ENCODE results near the gene ABHD17A. TPM values are rescaled to one million over a fixed set of nuclear protein-coding genes. Genes with fewer than 3 reads are reported as not detected.

Gene ABHD17A
- total and polyA plus RNA-seq, 9 donors, result 55.7 to 73.5 (median 59.0) TPM

DNA sequence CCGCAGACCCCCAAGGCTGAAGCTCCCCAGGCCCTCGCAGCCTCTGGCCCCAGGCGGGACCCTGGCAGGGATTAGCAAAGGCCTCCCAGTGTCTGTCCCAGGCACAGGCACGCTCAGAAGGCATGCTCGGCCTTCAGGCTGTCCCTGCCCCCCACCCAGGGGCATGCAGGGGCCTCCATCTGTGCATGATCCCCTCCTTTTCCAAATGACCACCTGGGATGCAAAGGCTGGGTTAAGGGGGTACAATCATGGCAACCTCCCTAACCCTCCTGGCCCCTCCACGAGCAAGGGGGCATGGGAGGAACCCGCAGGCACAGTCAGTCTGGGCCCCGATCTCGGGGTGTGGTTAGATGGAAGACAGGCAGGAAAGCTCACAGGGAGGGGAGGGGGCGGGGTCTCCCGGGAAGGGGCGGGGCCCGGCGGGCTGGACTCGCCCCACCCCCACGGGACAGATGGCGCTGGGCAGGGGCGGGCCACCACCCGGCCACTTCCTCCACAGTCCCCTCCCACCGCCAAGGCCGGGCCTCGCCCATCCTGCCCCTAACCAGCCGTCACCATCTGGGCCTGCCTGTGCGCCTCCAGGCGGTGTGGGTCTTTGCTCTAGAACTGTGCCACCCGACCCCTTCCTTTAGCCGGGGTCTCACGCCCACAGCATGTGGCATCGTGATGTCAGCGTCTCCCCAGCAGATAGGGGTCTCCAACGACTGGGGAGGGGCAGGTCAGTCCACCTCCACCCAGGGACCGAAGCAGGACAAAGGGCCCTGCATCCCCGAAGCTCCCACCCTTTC lies 30.1 kb downstream of the ABHD17A start:
- Histone ChIP-seq H3K4me3 (ENCODE audit: low read length) (peak overlapping the region; percentile 54), H3K4me1 (ENCODE audit: control insufficient read depth, insufficient read depth, low read length) (peaks cover 81% of the 10 kb centered on the region), H3K36me3 (ENCODE audit: control insufficient read depth, insufficient read depth, low read length) (peaks cover 2% of the 10 kb centered on the region), H3K9me3 (replicated peaks; ENCODE audit: control insufficient read depth, low read depth, low read length) (no peaks in the 10 kb centered on the region), H3K27me3 (ENCODE audit: control insufficient read depth, insufficient read depth, low read length) (no peaks in the 10 kb centered on the region), H3K27ac (ENCODE audit: low read length) (peak overlapping the region; percentile 95)
- 27% methylated on average over 25 of the region's 33 CpGs for WGBS (ENCODE audit: insufficient coverage)
- DNase-seq, result peak; percentile 90

- peaks cover 75% of the 10 kb centered on the region for H3K4me1 ChIP-seq (ENCODE audit: control insufficient read depth, insufficient read depth, low read length)
- peaks cover 2% of the 10 kb centered on the region for H3K36me3 ChIP-seq (ENCODE audit: control insufficient read depth, insufficient read depth, low read length)
- peak overlapping the region; percentile 85 for H3K27ac ChIP-seq (ENCODE audit: low read length)
- DNase-seq, result peak; percentile 57
- H3K9me3 ChIP-seq (replicated peaks; ENCODE audit: control insufficient read depth, low read depth, low read length), result no peaks in the 10 kb centered on the region
- H3K4me3 ChIP-seq (ENCODE audit: low read length), result peak overlapping the region; percentile 24
- no peaks in the 10 kb centered on the region for H3K27me3 ChIP-seq (ENCODE audit: control insufficient read depth, insufficient read depth, low read length)
- WGBS (ENCODE audit: insufficient coverage), result 79% methylated on average over 30 of the region's 37 CpGs
Measured at GRCh38 chr19:1854542-1855039, 30.7 kb downstream of the ABHD17A start.

DNA sequence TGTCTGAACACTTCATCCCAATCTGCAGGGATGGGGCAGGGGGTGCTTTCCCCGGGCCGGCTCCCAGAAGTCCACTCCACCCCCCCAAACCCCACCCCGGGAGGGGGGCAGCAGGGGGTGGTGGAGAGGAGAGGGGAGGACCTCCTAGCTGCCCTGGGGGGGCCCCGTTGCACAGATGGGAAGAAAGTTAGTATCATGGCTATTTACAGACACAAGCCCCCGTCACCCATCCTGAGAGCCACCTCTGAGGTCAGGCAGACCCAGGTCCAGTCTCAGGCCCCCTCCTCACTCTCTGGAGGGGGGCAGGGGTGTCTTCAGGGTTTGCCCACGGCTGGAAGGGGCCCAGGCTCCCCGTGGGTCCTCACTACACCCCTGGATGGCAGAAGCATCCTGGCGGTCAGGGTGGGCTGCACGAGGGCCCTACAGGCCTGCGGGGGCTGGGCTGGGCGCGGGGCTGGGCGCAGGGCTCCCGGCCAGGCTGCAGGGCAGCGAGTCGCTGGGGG lies 31.2 kb downstream of the ABHD17A start:
- H3K27me3 ChIP-seq (ENCODE audit: control insufficient read depth, insufficient read depth, low read length), result no peaks in the 10 kb centered on the region
- H3K9me3 ChIP-seq (replicated peaks; ENCODE audit: control insufficient read depth, low read depth, low read length), result no peaks in the 10 kb centered on the region
- no peak for DNase-seq
- no peak overlapping the region for H3K4me3 ChIP-seq (ENCODE audit: low read length)
- H3K36me3 ChIP-seq (ENCODE audit: control insufficient read depth, insufficient read depth, low read length), result peaks cover 2% of the 10 kb centered on the region
- H3K27ac ChIP-seq (ENCODE audit: low read length), result peak overlapping the region; percentile 60
- WGBS (ENCODE audit: insufficient coverage), result 73% methylated on average over 12 of the region's 16 CpGs
- H3K4me1 ChIP-seq (ENCODE audit: control insufficient read depth, insufficient read depth, low read length), result peaks cover 70% of the 10 kb centered on the region

DNA sequence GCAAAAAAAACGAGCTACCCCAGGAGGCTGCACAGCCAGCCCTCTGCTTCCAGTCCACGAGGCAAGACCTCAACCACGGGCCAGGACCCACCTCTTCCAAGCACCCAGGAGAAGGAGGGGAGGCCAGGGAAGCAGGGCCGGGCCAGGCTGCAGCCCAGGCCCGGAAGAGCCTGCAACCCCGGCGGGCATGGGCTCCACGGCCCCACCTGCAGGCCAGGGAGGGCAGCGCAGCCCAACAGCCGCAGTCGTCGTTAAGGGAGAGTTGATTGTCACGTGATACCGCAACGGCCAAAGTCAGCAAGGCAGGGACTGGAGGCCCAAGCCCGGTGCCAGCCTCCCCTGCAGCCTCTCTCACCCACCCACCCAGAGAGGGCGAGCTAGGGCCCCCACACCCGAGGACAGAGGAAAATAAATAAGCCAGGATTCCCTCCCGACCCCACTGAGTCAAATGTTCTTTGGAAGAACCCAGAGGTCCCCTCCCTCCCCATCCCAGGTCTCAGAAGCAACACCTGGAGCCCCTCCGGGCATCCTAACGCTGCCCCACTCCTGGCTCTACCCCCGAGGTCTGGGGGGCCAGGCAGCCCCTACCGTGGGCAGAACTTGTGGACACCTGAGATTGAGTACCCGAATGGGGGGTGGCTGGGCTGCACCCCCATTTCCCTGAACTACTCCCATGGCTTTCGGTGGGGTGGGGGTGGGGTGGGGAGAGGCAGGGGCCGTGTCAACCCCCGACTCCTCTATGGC lies 31.8 kb downstream of the ABHD17A start:
- DNase-seq, result peak; percentile 69
- Histone ChIP-seq H3K36me3 (ENCODE audit: control insufficient read depth, insufficient read depth, low read length) (peaks cover 2% of the 10 kb centered on the region), H3K27me3 (ENCODE audit: control insufficient read depth, insufficient read depth, low read length) (no peaks in the 10 kb centered on the region), H3K4me3 (ENCODE audit: low read length) (no peak overlapping the region), H3K9me3 (replicated peaks; ENCODE audit: control insufficient read depth, low read depth, low read length) (no peaks in the 10 kb centered on the region), H3K27ac (ENCODE audit: low read length) (no peak overlapping the region), H3K4me1 (ENCODE audit: control insufficient read depth, insufficient read depth, low read length) (peaks cover 67% of the 10 kb centered on the region)
- WGBS (ENCODE audit: insufficient coverage), result 14% methylated on average over 15 of the region's 27 CpGs

- no peaks in the 10 kb centered on the region for H3K9me3 ChIP-seq (replicated peaks; ENCODE audit: control insufficient read depth, low read depth, low read length)
- H3K4me3 ChIP-seq (ENCODE audit: low read length), result no peak overlapping the region
- peaks cover 2% of the 10 kb centered on the region for H3K36me3 ChIP-seq (ENCODE audit: control insufficient read depth, insufficient read depth, low read length)
- peaks cover 61% of the 10 kb centered on the region for H3K4me1 ChIP-seq (ENCODE audit: control insufficient read depth, insufficient read depth, low read length)
- 59% methylated on average over 6 of the region's 9 CpGs for WGBS (ENCODE audit: insufficient coverage)
- no peaks in the 10 kb centered on the region for H3K27me3 ChIP-seq (ENCODE audit: control insufficient read depth, insufficient read depth, low read length)
- DNase-seq, result no peak
- H3K27ac ChIP-seq (ENCODE audit: low read length), result peak overlapping the region; percentile 31
Measured at GRCh38 chr19:1852581-1853128, 32.6 kb downstream of the ABHD17A start.

GRCh38 chr19:1851654-1852580 lies 33.4 kb downstream of the ABHD17A start:
- H3K27me3 ChIP-seq (ENCODE audit: control insufficient read depth, insufficient read depth, low read length), result no peaks in the 10 kb centered on the region
- DNase-seq, result peak; percentile 80
- WGBS (ENCODE audit: insufficient coverage), result 2% methylated on average over 49 of the region's 66 CpGs
- no peaks in the 10 kb centered on the region for H3K9me3 ChIP-seq (replicated peaks; ENCODE audit: control insufficient read depth, low read depth, low read length)
- H3K4me1 ChIP-seq (ENCODE audit: control insufficient read depth, insufficient read depth, low read length), result peaks cover 61% of the 10 kb centered on the region
- peak overlapping the region; percentile 25 for H3K4me3 ChIP-seq (ENCODE audit: low read length)
- H3K36me3 ChIP-seq (ENCODE audit: control insufficient read depth, insufficient read depth, low read length), result peaks cover 2% of the 10 kb centered on the region
- peak overlapping the region; percentile 51 for H3K27ac ChIP-seq (ENCODE audit: low read length)

DNA sequence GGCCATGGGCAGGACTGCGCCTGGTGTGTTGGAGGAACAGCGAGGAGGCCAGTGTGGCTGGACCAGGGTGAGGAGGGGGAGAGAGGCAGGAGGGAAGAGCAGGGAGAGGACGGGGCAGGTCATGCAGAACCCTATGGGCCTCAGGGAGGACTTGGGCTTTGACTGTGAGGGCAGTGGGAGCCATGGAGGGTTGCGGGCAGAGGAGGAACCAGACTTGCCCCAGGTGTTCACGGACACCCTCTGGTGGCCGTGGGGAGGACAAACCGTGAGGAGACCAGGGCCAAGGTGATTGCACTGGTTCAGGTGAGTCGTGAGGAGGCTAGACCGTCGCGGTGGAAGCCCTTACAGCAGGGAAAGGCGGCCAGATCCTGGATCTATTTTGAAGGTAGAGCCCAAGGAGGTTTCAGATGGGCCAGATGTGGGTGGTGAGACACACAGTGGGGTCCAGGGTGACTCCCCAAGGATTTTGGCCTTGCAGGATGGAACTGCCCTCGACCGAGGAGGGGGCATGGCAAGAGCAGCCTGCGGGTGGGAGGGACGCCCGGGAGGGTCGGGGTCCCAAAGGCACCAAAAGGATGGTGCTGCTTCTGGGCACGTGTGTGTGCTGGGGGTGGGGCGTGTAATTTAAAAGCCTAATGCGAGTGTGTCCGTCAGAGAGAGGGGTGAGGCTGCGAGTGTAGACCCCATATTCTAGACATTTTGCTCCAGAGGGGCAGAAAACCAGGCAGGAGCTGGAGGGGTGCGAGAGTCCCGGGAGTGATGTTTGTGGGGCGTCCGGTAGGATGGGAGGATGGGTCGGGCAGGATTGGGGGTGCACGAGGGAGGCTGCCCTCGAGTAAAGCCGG lies 34.3 kb downstream of the ABHD17A start:
- WGBS (ENCODE audit: insufficient coverage), result 48% methylated on average over 30 of the region's 31 CpGs
- no peak for DNase-seq
- Histone ChIP-seq H3K36me3 (ENCODE audit: control insufficient read depth, insufficient read depth, low read length) (peaks cover 6% of the 10 kb centered on the region), H3K4me3 (ENCODE audit: low read length) (no peak overlapping the region), H3K4me1 (ENCODE audit: control insufficient read depth, insufficient read depth, low read length) (peaks cover 63% of the 10 kb centered on the region), H3K27me3 (ENCODE audit: control insufficient read depth, insufficient read depth, low read length) (no peaks in the 10 kb centered on the region), H3K9me3 (replicated peaks; ENCODE audit: control insufficient read depth, low read depth, low read length) (no peaks in the 10 kb centered on the region), H3K27ac (ENCODE audit: low read length) (no peak overlapping the region)

DNA sequence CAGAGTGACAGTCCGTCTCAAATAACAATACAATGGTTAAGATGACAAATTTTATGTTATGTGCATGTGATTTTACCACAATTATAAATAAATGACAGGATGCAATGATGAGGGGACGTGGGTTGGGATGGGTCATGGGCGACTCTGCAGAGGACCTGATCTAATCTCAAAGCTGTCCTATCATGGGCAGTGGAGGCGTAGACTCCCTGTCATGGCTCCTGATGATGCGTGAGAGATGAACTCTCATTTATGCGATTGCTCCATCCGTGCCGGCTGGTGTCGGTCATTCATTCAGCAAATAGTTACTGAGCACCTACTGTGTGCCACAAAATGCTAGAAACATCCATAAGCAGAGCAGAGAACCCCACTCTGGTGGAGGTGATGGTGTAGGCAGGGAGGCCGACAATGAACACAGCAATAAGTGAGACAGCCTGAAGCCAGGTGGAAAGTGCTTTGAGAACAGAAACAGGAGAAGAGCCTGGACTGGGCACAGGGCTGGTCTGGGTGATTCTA lies 35.4 kb downstream of the ABHD17A start:
- Histone ChIP-seq H3K27ac (ENCODE audit: low read length) (no peak overlapping the region), H3K4me1 (ENCODE audit: control insufficient read depth, insufficient read depth, low read length) (peaks cover 61% of the 10 kb centered on the region), H3K36me3 (ENCODE audit: control insufficient read depth, insufficient read depth, low read length) (peaks cover 14% of the 10 kb centered on the region), H3K9me3 (replicated peaks; ENCODE audit: control insufficient read depth, low read depth, low read length) (no peaks in the 10 kb centered on the region), H3K4me3 (ENCODE audit: low read length) (no peak overlapping the region), H3K27me3 (ENCODE audit: control insufficient read depth, insufficient read depth, low read length) (no peaks in the 10 kb centered on the region)
- WGBS (ENCODE audit: insufficient coverage), result 90% methylated on average over 8 of the region's 10 CpGs
- DNase-seq, result no peak

- 40% methylated on average over 2 of the region's 5 CpGs for WGBS (ENCODE audit: insufficient coverage)
- peaks cover 19% of the 10 kb centered on the region for H3K36me3 ChIP-seq (ENCODE audit: control insufficient read depth, insufficient read depth, low read length)
- no peak overlapping the region for H3K4me3 ChIP-seq (ENCODE audit: low read length)
- no peak overlapping the region for H3K27ac ChIP-seq (ENCODE audit: low read length)
- peaks cover 61% of the 10 kb centered on the region for H3K4me1 ChIP-seq (ENCODE audit: control insufficient read depth, insufficient read depth, low read length)
- no peak for DNase-seq
- H3K27me3 ChIP-seq (ENCODE audit: control insufficient read depth, insufficient read depth, low read length), result no peaks in the 10 kb centered on the region
- no peaks in the 10 kb centered on the region for H3K9me3 ChIP-seq (replicated peaks; ENCODE audit: control insufficient read depth, low read depth, low read length)
Measured at GRCh38 chr19:1849132-1849474, 36.2 kb downstream of the ABHD17A start.

All from muscle of leg (tissue), 11 donors.